ENCODE data around the gene ST6GAL1.

DNA sequence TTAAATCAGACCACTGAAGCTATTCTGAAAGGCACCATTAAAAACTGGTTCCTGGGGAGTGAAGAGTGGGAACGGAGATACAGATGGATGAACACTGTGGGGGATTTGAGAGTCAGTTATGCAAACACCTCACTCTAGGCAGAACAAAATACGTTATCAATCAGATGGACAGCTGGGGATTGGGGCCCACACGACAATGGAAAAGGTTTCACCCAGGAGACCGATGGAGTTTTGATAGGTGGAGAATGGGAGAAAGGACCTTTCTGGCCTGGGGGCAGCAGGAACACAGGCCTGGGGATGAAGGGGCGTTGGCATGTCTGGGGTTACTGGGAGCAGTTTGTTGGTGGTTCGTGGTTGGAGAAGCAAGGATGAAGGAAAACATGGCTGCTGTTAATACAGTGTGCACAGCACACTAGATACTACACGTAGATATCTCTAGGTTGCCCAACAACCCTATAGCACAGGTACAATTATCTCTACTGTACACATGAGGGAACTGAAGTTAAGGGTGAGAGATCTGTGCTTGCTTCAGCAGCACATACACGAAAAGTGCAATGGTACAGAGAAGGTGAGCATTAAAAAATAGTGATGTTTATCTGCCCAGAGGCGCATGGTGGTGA lies 16.5 kb downstream of the ST6GAL1 start:
- TF ChIP-seq, protein P1, sequence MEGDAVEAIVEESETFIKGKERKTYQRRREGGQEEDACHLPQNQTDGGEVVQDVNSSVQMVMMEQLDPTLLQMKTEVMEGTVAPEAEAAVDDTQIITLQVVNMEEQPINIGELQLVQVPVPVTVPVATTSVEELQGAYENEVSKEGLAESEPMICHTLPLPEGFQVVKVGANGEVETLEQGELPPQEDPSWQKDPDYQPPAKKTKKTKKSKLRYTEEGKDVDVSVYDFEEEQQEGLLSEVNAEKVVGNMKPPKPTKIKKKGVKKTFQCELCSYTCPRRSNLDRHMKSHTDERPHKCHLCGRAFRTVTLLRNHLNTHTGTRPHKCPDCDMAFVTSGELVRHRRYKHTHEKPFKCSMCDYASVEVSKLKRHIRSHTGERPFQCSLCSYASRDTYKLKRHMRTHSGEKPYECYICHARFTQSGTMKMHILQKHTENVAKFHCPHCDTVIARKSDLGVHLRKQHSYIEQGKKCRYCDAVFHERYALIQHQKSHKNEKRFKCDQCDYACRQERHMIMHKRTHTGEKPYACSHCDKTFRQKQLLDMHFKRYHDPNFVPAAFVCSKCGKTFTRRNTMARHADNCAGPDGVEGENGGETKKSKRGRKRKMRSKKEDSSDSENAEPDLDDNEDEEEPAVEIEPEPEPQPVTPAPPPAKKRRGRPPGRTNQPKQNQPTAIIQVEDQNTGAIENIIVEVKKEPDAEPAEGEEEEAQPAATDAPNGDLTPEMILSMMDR (IDR thresholded peaks at IDR 0.05) = no peak
- TF ChIP-seq POLR2A (IDR thresholded peaks at IDR 0.05) = no peak
